Endodermal cell (in vitro differentiated cells): ENCODE data around the gene ELMO1. TPM values are rescaled to one million over a fixed set of nuclear protein-coding genes. Genes with fewer than 3 reads are reported as not detected.

Experiments
- DNase-seq: peaks from one replicate; pipeline ENCODE4 v3.0.0-alpha.2; 2017
- H3K27ac ChIP-seq: 2 replicates; pipeline ENCODE4 v1.5.1; 2013; ENCODE audit warnings: mild to moderate bottlenecking, low read depth, low read length, moderate library complexity
- H3K27me3 ChIP-seq: 2 replicates; pipeline ENCODE4 v1.6.1; 2013; ENCODE audit warnings: mild to moderate bottlenecking, low read length, moderate library complexity; ENCODE audit not compliant: insufficient read depth, control insufficient read depth, poor library complexity, severe bottlenecking
- H3K36me3 ChIP-seq: 2 replicates; pipeline ENCODE4 v1.7.0; 2013; ENCODE audit warnings: mild to moderate bottlenecking, low read length, moderate library complexity; ENCODE audit not compliant: control insufficient read depth, insufficient read depth
- H3K4me1 ChIP-seq: one replicate; pipeline ENCODE4 v1.7.0; 2013; ENCODE audit warnings: low read length; ENCODE audit not compliant: control insufficient read depth, insufficient read depth
- H3K4me3 ChIP-seq: 2 replicates; pipeline ENCODE4 v1.5.1; 2013; ENCODE audit warnings: mild to moderate bottlenecking, low read length, moderate library complexity
- H3K9ac ChIP-seq: 2 replicates; pipeline ENCODE4 v1.6.1; 2013; ENCODE audit warnings: mild to moderate bottlenecking, low read length, moderate library complexity; ENCODE audit not compliant: poor library complexity, severe bottlenecking; ENCODE audit errors: extremely low read depth
- H3K9me3 ChIP-seq: 2 replicates; pipeline ENCODE4 v1.6.1; 2013; ENCODE audit warnings: mild to moderate bottlenecking, low read length, moderate library complexity; ENCODE audit not compliant: control insufficient read depth
- H3K27ac Mint-ChIP-seq: 2 replicates; pipeline ENCODE4 v1.8.0; 2020; ENCODE audit warnings: mixed read lengths
- H3K27me3 Mint-ChIP-seq: 2 replicates; pipeline ENCODE4 v1.8.0; 2021; ENCODE audit warnings: mild to moderate bottlenecking, mixed read lengths; ENCODE audit not compliant: insufficient read depth
- H3K36me3 Mint-ChIP-seq: 2 replicates; pipeline ENCODE4 v1.8.0; 2020; ENCODE audit warnings: low read depth, mixed read lengths
- H3K4me1 Mint-ChIP-seq: 2 replicates; pipeline ENCODE4 v1.8.0; 2020; ENCODE audit warnings: mixed read lengths
- H3K4me3 Mint-ChIP-seq: 2 replicates; pipeline ENCODE4 v1.8.0; 2020; ENCODE audit warnings: mild to moderate bottlenecking, moderate library complexity, mixed read lengths
- H3K9me3 Mint-ChIP-seq: 2 replicates; pipeline ENCODE4 v1.8.0; 2020; ENCODE audit warnings: mild to moderate bottlenecking, mixed read lengths
- WGBS, 2 experiments: methylation state at CpG; one replicate each; pipeline versions ENCODE4 v1.1.5 to v1.1.7; 2013; ENCODE audit warnings: missing lambda C conversion rate in 2 of 2, mixed read lengths in 1 of 2; ENCODE audit not compliant: insufficient coverage in 1 of 2, insufficient read length in 1 of 2; 5-methylcytosine and 5-hydroxymethylcytosine counted together
- total RNA-seq, 2 donors: library from RNA; stranded (reverse); fragmentation: NEBNext Ultra II Directional in 1 of 2; extraction: Animal tissue kit (Norgen Biotek cat#: 25700) in 1 of 2; gene quantifications; 2 replicates in 1 of 2; 3 replicates in 1 of 2; pipeline ENCODE4 v1.2.1, GENCODE V29; 2021
- TF ChIP-seq, protein P1 (sequence below): fragments of 200-600 bp; sonication (generic); conservative IDR thresholded peaks from 2 replicates; pipeline ENCODE4 v1.5.0; 2021; ENCODE audit warnings: antibody characterized with exemption, mild to moderate bottlenecking

The ELMO1 gene
- total RNA-seq, 2 donors from 2014 or later, result 120 to 131 TPM

DNA sequence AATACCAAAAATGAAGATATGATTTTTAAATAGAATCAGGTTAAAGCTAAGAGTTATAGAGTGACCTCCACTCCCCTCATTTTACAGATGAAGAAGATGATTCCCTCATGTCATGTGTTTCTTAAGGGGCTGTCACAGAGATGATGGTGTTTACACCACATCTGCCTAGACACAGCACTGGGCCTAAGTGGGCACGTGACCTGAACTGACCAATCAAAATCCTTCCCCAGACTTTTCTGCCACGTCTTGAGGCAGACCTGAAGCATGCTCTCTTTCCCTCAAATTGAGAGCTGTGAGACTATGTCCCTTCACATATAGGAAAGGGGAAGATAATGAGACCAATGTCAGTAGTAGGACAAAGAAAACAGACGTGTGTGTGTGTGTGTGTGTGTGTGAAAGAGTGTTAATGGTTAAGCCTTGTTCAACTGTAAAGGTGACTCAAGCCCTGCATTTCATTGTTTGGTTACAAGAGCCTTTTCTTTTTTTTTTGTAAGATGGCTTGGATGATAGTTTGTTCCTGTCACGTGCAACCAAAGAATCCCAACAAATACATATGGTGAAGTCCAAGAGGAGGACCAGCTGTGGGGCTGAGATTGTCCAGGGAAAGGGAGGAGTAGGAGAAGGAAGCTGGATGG, 551.6 kb downstream of the ELMO1 start:
- Mint-ChIP-seq H3K27me3 (no peaks in the 10 kb centered on the region), H3K9me3 (no peaks in the 10 kb centered on the region), H3K4me3 (no peak overlapping the region), H3K27ac (no peak overlapping the region), H3K36me3 (peaks cover 18% of the 10 kb centered on the region), H3K4me1 (peaks cover 12% of the 10 kb centered on the region)
- Histone ChIP-seq H3K27ac (no peak overlapping the region), H3K4me3 (no peak overlapping the region), H3K36me3 (peaks cover 23% of the 10 kb centered on the region), H3K9ac (no peak overlapping the region), H3K27me3 (no peaks in the 10 kb centered on the region), H3K9me3 (no peaks in the 10 kb centered on the region), H3K4me1 (no peaks in the 10 kb centered on the region)
- TF ChIP-seq, protein P1, sequence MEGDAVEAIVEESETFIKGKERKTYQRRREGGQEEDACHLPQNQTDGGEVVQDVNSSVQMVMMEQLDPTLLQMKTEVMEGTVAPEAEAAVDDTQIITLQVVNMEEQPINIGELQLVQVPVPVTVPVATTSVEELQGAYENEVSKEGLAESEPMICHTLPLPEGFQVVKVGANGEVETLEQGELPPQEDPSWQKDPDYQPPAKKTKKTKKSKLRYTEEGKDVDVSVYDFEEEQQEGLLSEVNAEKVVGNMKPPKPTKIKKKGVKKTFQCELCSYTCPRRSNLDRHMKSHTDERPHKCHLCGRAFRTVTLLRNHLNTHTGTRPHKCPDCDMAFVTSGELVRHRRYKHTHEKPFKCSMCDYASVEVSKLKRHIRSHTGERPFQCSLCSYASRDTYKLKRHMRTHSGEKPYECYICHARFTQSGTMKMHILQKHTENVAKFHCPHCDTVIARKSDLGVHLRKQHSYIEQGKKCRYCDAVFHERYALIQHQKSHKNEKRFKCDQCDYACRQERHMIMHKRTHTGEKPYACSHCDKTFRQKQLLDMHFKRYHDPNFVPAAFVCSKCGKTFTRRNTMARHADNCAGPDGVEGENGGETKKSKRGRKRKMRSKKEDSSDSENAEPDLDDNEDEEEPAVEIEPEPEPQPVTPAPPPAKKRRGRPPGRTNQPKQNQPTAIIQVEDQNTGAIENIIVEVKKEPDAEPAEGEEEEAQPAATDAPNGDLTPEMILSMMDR, result no peak
- no peak for DNase-seq
- WGBS, 2 experiments, result 96% methylated on average over 4 of the region's 4 CpGs; no CpG with 5 or more reads in 1 of the 2 experiments

DNA sequence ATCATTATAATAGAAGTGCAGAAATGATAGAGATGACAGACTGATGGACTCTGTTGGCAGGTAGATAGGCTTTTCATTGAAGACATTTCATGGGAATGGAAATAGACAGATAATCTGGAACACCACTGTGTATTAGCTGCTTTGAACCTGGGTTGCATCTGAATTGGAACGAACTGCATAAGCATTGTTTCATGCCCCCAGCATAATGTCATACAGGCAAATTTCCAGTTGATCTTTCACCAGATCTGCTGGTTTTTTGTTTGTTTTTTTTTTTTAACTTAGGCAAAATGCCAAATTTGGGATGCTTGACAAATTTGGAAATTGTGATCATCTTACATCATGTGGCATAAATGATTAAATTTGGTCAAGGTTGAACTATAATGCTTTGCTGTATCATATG, 552.2 kb downstream of the ELMO1 start:
- Histone ChIP-seq H3K4me3 (no peak overlapping the region), H3K9me3 (no peaks in the 10 kb centered on the region), H3K27me3 (no peaks in the 10 kb centered on the region), H3K36me3 (peaks cover 29% of the 10 kb centered on the region), H3K4me1 (no peaks in the 10 kb centered on the region), H3K9ac (no peak overlapping the region), H3K27ac (no peak overlapping the region)
- WGBS, 2 experiments, result 100% methylated on average over 1 of the region's 1 CpG
- Mint-ChIP-seq H3K9me3 (no peaks in the 10 kb centered on the region), H3K27me3 (no peaks in the 10 kb centered on the region), H3K4me1 (peaks cover 12% of the 10 kb centered on the region), H3K4me3 (no peak overlapping the region), H3K27ac (no peak overlapping the region), H3K36me3 (peaks cover 21% of the 10 kb centered on the region)
- DNase-seq, result no peak
- TF ChIP-seq, protein P1, result no peak

DNA sequence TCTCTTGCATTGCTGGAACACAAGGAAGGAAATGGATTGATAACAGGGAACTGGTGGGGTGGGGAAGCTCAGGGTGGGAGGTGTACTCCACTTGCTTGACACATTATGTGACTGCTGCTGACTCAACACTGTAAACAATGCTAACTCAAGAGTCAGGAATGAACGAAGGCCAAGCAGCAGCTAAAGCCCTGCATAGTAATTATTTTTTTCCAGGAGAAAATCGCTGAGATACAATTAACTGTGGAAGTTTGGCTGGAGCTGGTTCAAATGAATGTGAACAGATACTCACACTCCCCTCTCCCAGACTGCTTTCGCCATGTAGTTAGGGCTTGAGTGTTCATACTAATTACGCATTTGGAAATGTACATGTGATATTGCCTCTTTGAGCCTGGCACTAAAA, 553.5 kb downstream of the ELMO1 start:
- H3K4me1 Mint-ChIP-seq, result peaks cover 12% of the 10 kb centered on the region
- no peak overlapping the region for H3K9ac ChIP-seq
- no peaks in the 10 kb centered on the region for H3K9me3 ChIP-seq
- no peaks in the 10 kb centered on the region for H3K27me3 Mint-ChIP-seq
- H3K4me3 ChIP-seq, result no peak overlapping the region
- H3K4me3 Mint-ChIP-seq, result no peak overlapping the region
- H3K4me1 ChIP-seq, result no peaks in the 10 kb centered on the region
- no peak overlapping the region for H3K27ac Mint-ChIP-seq
- H3K9me3 Mint-ChIP-seq, result no peaks in the 10 kb centered on the region
- DNase-seq, result no peak
- H3K27ac ChIP-seq, result no peak overlapping the region
- WGBS, 2 experiments, result 89 to 93% methylated on average over 3 to 4 of the region's 4 CpGs
- TF ChIP-seq, protein P1, result no peak
- H3K27me3 ChIP-seq, result no peaks in the 10 kb centered on the region
- peaks cover 29% of the 10 kb centered on the region for H3K36me3 ChIP-seq
- peaks cover 23% of the 10 kb centered on the region for H3K36me3 Mint-ChIP-seq
